Activated CD8-positive, alpha-beta memory T cell treated with anti-CD3 and anti-CD28 coated beads for 4 hours (primary cell): ENCODE results near the gene AWAT2.

Source experiments
- DNase-seq, 2 donors: peaks; one replicate each; pipeline ENCODE4 v3.0.0-alpha.2; 2020; ENCODE audit warnings: low read depth in 2 of 2

The AWAT2 gene, protein sequence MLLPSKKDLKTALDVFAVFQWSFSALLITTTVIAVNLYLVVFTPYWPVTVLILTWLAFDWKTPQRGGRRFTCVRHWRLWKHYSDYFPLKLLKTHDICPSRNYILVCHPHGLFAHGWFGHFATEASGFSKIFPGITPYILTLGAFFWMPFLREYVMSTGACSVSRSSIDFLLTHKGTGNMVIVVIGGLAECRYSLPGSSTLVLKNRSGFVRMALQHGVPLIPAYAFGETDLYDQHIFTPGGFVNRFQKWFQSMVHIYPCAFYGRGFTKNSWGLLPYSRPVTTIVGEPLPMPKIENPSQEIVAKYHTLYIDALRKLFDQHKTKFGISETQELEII

DNA sequence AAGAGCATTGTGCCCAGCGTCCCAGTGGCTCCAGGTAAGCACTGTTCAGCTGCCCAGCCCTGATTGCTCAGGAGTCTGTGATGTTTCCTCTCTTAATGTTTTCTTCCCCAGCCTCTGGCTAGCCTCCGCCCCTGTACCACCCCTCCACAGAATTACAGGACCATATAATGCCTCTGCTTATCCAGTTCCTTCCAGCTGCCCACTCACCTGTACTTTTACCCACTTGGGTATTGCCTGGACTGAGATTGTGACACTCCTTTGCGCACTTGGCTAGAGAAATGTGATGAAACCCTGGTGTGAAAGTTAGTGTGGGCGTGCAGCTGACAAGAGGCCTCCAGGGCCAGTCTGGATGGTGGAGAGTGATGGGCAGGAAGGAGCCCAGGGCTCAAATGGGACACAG lies at the start of gene AWAT2:
Gene AWAT2 (minus strand): TSS at position 14 of the 400 bp plus-strand sequence. CDS start 6 bp downstream, at position 8.
- no peak for DNase-seq

DNA sequence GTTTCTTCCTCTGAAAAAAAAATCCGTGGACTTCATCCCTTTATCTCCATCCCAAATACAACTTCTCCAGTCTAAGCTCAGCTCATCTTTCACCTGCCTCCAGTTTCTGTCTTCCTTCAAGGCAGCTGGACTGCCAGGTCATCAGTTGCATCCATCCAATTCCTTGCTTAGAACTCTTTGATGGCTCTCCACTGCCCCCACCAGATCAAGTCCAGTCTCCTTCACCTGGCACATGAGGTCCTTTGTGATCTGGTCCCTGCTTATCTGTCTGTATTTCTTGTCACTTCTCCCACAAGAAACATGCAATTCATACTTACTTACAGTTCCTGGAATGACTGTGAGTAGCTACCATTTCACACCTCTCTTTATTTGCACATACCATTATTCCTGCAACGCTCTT lies 46.3 kb upstream of the AWAT2 start:
- no peak for DNase-seq

DNA sequence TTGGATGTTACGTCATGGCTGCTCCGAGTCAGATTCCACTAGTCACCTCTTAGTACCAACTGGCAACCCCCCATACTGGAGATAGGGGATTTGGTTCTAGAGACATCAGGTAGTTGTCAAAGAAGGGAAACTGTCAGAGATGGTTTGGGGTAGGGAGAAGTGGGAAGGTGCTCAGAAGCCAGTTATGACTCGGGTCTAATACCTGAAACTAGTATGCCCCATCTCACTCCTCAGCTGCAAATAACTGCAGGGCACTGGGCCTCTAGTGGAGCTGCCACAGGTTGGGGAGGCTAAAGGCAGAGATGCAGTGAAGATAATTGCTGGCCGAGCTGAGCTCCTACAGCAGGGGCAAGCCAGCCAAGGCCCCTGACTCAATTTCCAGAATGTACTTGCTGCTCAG lies 42.5 kb upstream of the AWAT2 start:
- no peak for DNase-seq

DNA sequence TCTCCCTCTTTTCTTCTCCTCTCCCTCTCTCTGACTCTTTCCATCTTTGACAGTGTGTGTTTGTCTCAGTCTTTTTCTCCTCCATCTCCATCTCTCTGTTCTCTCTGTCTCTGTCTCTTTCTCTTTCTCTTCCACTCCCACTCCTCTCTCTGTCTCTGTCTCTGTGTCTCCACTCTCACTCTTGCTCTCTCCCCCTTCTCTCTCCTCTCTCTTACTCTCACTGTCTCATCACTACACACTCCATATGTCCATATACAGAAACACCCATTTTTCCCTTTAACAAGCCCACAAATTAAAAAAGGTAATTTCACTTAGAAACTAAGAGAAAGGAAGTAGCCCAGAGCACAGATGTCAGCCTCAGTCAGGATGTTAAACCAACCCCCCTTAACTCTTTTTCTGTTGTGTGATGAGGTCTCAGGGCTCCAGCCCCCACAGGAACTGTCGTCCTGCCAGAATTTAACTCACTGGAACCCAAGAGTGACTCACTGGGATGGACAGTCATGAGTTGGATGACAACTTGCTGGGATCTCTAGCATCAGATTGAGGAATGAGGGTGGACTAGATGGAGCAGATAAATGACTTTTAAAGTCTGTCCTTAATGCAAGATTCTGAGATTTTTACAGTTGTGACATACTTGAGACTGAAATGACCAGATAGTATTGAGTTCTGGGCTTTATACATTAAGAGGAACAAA lies 40.0 kb upstream of the AWAT2 start:
- DNase-seq: no peak

DNA sequence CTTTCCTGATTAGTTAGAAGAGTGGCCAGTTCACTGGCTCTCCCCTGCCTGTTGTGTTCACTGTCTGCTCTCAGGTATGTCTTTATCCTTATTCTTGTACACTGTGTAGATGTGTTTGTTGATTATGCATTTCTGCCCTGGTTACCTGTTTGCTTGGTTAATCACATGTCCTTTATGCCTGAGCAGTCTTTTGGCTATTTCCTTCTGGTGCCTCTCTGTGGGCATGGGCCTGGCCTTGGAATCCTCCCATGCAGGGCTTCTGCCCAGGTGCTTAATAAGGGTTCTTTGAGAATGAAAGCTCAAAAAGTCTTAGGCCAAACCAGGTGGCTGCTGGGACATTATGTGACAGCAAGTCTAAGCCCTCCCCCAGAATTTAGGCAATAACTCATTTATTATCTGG lies 39.0 kb upstream of the AWAT2 start:
- no peak for DNase-seq

DNA sequence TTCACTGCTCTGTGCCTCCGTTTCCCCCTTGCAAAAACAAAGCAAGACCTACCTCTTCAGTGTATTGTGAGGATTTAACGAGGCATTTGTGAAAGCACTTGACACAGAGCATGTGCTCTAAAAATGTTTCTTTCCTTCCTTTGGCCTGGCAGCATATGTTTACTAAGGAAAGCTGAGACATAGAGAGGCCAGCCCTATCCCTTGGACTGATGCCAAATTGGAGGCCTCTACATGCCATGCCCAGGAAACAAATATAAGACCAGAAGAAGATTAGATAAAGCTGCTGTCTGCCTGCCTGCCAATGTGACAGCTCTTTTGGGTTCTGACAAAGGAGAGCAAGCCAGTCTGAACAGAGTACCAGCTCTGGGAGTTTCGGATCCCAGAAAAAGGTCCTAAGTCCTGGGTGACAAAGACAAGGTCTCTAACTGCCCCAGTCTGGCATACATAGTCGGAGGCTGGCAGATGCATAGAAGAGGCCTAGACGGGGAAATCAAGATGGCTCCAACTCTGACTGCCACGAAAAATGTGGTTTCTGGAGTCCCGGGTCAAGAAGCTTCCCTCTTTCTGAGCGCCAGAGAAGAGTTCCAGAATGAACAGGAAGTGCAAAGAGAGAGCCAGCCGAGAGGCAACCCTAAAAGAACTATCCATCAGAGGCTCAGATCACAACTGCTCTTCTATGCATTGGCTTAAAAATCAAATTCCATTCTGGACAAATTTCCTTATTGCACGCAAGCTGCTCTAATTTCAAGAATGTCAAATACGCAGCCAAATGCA lies 38.3 kb upstream of the AWAT2 start:
- DNase-seq: no peak

DNA sequence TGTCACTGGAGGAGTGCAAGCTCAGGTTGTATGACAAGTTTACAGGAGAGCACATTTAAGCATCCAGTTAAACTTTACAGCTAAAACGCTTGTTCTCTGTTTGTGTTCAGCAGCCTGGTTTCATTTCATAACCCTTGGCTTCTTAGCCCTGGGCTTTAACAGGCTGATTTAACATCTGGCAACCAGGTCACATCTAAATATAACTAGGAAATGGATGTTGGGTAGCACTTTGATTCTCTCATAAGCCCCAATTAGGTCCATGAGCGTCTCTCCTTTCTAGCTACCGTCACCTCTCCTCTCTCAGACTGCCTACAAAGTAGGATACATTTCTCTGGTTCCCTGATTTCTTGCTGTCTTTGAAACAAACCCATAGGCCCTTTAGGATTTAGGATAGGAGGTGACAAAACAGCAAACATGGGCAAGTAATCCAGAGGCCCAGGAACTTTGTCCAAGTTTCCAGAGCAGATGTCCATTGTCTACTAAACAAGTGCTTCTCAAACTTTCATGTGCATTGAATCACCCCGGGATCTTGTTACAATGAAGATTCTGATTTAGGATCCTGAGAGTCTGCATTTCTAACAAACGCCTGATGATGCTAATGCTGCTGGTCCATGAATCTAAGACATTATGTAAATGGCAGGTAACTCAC lies 35.0 kb upstream of the AWAT2 start:
- no peak for DNase-seq

DNA sequence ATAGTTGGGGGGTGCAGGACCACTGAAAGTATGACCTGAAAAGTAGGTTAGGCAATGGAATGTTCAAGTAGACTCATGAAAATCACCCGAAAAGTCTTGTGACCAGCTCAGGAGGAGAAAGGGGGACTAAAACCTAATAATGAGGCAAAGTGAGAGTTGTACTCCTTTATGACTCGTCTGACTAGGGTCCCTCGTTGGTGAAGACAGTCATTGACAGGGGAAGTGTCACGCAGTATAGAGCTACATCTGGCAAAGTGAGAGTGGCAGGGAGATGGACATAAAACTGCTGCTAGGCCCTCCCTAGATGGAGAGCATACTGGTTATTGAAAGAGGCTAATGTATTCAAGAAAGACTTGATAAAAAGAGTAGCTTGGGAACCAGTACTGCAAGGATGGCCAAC lies 33.0 kb upstream of the AWAT2 start:
- DNase-seq: no peak

DNA sequence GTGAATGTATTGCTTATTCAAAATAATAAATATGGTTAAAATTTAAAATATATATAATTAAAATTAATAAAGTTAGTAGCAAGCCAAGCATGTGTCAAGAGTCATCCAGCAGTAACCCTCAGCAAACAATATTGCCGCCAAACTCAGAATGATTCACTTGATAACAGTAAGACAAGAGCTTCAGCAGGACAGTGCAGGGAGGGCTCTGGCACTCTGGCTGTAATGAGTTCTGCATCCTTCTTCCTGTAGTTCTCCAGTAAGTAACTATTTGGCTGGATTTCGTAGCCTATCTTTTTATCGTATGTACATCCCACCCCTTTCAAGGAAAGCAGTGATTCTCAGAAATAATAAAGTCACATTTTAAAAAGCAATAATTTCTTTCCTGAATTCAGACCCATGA lies 30.1 kb upstream of the AWAT2 start:
- no peak for DNase-seq

DNA sequence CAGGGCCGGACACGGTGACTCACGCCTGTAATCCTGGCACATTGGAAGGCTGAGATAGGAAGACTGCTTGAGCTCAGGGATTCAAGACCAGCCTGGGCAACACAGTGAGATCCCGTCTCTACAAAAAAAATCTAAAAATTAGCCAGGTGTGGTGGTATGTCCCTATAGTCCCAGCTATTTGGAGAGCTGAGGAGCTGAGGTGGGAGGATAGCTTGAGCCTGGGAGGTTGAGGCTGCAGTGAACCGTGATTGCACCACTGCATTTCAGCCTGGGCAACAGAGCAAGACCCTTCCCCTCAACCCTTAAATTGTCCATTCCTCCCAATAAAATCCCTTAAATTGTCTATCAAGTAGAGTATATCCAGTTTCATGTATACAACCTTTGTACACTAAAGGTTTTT lies 29.6 kb upstream of the AWAT2 start:
- DNase-seq: no peak

DNA sequence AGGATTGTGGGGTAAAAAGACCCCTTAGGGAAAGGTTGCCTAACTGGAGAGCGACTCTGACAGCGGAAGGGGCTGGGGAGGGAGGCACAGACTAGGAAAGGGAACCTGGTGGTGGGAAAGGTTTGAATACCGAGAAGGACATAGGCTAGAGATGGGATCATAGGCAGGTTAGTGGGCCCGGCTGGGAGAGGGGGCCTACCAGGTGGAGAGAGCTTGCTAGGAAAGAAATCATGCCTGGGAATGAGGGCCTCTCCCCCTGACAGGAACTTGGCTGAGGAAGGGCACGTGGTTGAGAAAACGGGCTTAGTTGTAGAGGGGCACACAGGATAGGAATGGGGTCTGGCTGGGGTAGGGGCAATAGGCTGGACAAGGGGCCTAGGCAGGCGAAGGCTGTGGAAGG lies 16.9 kb upstream of the AWAT2 start:
- DNase-seq: no peak

DNA sequence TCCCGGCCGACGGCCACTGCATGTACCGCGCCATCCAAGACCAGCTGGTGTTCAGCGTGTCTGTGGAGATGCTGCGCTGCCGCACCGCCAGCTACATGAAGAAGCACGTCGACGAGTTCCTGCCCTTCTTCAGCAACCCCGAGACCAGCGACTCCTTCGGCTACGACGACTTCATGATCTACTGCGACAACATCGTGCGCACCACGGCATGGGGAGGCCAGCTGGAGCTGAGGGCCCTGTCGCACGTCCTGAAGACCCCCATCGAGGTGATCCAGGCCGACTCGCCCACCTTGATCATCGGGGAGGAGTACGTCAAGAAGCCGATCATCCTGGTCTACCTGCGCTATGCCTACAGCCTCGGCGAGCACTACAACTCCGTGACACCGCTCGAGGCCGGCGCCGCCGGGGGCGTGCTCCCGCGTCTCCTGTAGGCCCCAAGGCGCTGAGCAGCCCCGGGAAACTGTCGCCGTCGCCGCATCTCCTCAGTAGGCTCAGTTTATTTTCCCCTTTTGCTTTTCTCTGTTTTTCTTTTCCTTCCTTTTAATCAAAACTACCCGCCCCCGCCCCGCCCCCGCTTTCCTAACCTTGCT lies 13.3 kb upstream of the AWAT2 start:
- no peak for DNase-seq

DNA sequence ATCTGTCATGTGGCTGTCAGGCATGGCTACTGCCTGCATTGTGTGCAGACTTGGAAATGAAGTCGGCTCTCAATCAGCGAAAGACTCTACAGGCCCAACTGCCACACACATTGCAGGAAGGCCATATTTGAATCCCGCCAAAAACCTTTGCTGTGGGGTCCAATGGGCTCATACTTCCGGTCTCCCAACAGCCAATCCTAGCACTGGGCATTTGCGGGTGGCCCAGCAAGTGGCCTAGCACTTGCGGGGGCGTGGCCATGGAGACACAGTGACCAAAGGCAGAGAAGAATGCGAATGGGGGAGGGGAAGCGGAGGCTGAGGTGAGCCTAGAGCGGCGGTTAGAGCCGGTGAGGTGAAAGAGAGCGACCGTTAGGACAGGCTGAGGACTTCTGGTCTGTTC lies 12.3 kb upstream of the AWAT2 start, which contains the start of gene OTUD6A:
Gene OTUD6A (plus strand): TSS at position 382 of the 400 bp plus-strand sequence. CDS start 68 bp downstream, outside the sequence.
- no peak for DNase-seq

DNA sequence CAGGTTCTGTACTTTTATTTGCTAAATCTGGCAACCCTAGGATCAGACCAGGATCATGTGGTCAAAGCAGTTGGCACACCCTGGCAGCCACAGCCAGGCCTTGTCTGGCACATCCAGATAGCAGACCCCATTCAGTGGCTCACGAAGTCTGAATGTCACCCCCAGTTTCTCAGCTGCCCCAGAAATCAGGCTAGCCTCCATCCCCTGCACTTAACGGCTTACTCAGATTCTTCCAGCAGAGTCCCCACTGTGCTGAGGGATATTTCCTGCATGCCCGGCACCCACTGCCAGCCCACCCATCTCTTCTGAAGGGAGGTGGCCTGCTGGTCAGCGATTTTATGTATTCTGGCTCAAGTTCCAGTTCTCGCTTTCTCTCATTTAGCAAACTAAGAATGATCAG lies 4.7 kb upstream of the AWAT2 start:
- no peak for DNase-seq

DNA sequence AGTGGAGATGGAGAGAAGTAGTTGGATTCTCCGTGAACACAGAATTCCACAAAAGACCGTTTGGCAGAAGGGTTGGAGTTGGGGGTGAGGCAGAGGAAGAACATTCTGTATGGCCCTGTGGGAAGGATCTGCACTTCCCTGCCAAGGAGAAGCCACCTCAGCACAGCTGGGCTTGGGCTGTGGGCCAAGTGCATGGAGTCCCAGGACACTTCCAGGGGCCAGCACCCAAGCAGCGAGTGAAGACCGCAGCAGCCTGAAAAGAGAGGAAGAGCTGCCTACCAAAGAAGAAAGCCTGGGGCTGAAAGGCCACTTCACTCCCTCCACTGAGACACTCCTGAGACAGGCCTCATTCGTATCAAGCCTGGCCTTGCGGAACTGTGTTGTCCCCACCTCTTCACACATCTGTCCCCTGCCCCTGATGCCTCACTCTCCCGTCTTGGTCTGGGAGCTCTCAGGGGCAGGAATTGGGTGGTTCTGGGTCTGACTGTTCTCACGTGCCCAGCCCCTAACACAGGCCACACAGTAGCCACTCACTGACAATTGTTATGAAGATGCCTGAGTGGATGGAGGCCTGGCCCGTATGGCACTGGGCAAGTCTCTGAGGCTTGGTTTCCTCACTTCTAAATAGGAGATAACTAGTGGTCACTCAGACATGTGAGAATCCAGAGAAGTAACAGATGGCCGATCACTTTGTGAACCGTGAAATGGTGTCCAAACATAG lies 3.3 kb upstream of the AWAT2 start:
- no peak for DNase-seq

DNA sequence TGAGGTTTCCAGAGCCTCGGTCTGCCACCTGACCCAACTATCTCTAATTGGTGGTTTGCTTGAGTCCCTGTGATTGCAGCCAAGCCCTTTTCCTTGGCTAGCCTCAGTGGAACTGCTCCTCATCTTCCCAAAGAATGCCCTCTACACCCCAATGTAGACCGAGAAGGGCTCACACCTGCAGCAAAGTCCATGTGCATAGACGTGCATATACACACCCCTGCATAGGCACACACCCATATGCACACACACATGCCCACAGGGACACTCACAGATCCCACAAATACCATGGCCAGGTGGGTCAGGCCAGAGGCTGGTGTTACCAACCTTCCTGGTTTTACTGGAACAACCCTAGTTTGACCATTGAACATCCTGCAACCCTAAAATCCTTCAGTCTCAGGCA lies 332 bp downstream of the AWAT2 start:
- no peak for DNase-seq

DNA sequence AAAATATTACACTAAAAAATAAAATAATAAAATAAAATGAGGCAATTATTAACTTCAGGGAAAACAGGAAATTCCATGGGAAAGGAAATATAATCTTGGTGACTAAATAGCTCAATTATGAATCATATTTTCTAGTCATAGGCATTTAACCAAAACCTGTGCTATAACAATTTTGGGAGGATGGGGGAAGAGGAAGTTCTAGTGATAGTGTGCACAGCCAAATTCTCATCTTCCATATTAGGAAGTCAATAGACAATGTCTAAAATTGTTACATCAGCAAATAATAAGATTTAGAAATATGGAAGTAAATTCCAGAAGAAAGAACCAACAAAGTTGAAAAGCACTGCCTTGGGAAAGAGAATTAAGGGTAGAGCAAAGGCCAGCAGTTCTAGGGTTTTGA lies 2.8 kb downstream of the AWAT2 start:
- no peak for DNase-seq

DNA sequence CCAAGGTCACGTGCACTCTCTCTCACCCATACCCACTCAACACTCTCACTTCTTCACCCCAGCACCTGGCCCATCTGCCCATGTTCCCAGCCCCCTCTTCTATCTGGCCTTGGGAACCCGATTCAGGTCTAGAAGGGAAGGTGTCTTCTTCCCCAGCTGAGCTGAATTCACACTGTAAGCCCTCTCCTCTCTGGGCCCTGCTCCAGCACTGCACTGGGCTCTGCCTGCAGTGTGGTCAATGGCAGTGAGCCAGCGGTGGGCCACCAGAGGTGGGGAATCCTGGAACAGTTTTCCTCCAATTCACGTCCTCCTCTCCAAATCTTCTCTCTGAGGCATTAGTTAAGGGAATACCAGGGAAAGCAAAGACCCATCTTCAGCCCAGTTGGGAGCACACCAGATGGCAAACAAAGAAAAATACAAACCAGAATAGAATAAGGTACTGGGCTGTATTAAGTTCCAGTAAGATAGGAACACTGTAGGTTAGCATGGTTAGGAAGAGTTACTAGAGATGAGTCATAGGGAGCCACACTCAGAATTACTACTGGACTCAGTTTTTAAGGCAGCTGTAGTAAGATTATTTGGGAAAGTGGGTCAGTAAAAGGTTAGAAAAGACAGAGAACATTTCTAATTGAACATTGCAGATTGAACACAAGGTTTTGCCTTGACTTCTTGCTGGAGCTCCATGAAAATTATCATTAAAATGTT lies 5.0 kb downstream of the AWAT2 start:
- DNase-seq: no peak

DNA sequence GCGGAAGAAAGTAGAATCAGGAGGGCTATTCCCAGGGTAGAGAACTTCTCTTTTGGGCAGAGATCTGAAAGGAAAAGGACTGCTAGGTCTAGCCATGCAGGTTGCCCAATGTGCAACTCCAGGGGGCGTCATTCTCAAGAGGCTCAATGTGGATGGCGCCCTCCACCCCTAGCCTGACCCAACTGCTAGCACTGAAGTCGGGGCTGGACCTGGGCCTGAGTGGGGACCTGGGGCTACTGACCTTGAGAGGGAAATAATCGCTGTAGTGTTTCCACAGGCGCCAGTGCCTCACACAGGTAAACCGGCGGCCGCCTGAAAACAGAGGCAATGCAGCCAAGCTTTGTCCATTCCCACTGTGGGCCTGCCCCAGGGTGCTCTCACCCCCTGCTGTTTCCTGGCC lies 6.1 kb downstream of the AWAT2 start:
- no peak for DNase-seq
